ENCODE measurements around the gene SHLD3. TPM values are rescaled to one million over a fixed set of nuclear protein-coding genes. Genes with fewer than 3 reads are reported as not detected.
A peak's percentile ranks its signal among the peaks of the same experiment; 100 is the strongest.
"Not testable (repeated sequence)": the region's sequence is repeated elsewhere in the genome, so short reads cannot be mapped to it uniquely, and the experiment has no call there.

Gene SHLD3
- total RNA-seq, 1 donor from 2014 or later = not detected

DNA sequence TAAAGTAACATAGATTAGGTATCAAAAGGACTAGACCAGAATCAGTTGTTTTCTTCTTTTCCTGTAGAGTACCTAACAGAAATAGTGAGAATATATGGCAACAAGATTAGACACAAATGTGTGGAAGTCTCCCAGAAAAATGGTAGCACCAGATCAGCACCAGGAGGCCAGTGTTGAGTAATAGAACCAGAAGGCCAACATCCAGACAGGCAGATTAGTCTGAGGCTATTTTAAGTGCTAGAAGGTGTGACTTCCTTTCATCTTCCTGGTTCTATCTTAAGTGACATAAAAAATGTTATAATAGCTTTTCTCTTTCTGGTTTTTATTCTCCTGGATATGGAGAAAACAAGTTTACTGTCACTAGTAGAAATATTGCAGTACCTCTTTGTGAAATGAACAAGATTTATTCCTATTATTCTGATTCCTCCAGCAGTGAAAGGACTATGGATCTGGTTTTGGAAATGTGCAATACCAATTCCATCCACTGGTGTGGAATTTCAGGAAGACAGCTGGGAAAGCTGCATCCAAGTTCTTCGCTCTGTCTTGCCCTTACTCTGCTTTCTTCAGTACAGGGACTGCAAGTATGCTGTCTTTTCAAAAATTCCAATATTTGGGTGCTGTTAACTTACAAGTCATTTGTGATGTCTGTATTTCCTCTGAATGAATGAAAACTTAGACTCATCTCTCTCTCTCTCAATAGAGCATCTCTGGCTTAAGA is 39.1 kb downstream of the SHLD3 start:
- Histone ChIP-seq H3K36me3 (peaks cover 3 to 44% of the 10 kb centered on the region in 2 donors), H3K4me1 (no peaks in the 10 kb centered on the region), H3K4me3 (no peak overlapping the region), H3K27me3 (no peaks in the 10 kb centered on the region), H3K27ac (no peak overlapping the region), H3K9me3 (no peaks in the 10 kb centered on the region)
- TF ChIP-seq, protein P1, sequence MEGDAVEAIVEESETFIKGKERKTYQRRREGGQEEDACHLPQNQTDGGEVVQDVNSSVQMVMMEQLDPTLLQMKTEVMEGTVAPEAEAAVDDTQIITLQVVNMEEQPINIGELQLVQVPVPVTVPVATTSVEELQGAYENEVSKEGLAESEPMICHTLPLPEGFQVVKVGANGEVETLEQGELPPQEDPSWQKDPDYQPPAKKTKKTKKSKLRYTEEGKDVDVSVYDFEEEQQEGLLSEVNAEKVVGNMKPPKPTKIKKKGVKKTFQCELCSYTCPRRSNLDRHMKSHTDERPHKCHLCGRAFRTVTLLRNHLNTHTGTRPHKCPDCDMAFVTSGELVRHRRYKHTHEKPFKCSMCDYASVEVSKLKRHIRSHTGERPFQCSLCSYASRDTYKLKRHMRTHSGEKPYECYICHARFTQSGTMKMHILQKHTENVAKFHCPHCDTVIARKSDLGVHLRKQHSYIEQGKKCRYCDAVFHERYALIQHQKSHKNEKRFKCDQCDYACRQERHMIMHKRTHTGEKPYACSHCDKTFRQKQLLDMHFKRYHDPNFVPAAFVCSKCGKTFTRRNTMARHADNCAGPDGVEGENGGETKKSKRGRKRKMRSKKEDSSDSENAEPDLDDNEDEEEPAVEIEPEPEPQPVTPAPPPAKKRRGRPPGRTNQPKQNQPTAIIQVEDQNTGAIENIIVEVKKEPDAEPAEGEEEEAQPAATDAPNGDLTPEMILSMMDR (IDR thresholded peaks at IDR 0.05) = peak in 1 of 3 experiments; percentile 16
- no peak for DNase-seq (ENCODE audit: low spot score in 2 of 2)
- intact Hi-C loops (cut with DNase I) = no loop called here

DNA sequence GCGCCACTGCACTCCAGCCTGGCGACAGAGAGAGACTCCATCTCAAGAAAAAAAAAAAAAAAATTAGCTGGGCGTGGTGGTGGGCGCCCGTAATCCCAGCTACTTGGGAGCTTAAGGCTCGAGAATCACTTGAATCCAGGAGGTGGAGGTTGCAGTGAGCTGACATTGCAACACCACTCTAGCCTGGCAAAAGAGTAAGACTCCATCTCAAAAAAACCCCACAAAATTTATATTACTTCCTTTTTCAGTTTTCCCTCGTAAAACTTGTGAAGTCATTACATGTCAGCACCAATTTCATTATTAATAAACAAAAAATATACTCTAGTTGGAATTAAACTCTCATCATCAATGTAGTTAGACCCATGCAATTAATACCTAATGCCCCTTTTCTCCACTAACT is 43.9 kb downstream of the SHLD3 start:
- peaks cover 16 to 55% of the 10 kb centered on the region in 2 donors for H3K36me3 ChIP-seq
- TF ChIP-seq, protein P1 (IDR thresholded peaks at IDR 0.05) = no peak
- no peak overlapping the region for H3K4me3 ChIP-seq
- intact Hi-C loops (cut with DNase I) = no loop called here
- DNase-seq (ENCODE audit: low spot score in 2 of 2) = no peak
- H3K27me3 ChIP-seq = no peaks in the 10 kb centered on the region
- no peaks in the 10 kb centered on the region for H3K9me3 ChIP-seq
- H3K4me1 ChIP-seq = no peaks in the 10 kb centered on the region
- H3K27ac ChIP-seq = no peak overlapping the region

DNA sequence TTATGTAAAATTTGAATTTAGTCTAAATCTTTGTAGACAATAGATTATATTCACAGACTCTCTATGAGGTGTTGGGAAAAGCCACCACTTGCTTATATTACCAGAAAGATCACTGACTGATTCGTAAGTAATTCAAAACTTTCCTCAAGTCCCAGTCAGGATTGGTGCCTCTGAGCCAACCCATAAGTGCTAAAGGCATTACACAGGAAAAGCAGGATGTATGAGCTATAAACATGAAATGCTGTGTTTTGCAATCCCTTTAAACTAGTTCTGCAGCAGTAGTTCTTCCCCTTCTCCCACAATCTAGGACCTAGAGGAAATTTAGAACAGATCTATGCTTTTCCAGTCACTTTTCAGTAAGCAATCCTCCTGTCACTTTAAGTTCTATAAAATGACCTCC is 48.0 kb downstream of the SHLD3 start:
- H3K4me1 ChIP-seq = no peaks in the 10 kb centered on the region
- H3K27me3 ChIP-seq = no peaks in the 10 kb centered on the region
- intact Hi-C loops (cut with DNase I) = no loop called here
- no peak overlapping the region for H3K4me3 ChIP-seq
- H3K9me3 ChIP-seq = no peaks in the 10 kb centered on the region
- peaks cover 18 to 44% of the 10 kb centered on the region in 2 donors for H3K36me3 ChIP-seq
- no peak overlapping the region for H3K27ac ChIP-seq
- no peak for DNase-seq (ENCODE audit: low spot score in 2 of 2)
- TF ChIP-seq, protein P1 (IDR thresholded peaks at IDR 0.05) = no peak

DNA sequence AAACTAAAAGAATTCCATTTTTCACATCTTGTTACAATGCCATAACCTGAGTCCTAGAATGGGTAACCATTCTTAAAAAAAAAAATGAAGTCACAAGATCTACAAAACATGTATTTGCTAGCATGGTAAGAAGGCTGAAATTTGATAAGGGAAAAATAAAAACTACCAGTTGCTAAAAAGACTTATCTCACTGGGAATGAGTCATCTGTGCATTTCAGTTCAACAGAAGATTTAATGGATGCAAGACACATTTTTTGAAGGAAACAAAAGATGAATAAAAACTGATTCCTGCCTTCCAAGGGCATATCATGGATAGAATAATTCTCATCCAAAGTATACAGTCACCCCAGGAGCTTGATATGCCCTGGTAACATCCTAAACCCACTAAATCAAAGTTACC is 49.9 kb downstream of the SHLD3 start:
- Histone ChIP-seq H3K27ac (no peak overlapping the region), H3K4me3 (no peak overlapping the region), H3K4me1 (no peaks in the 10 kb centered on the region), H3K9me3 (no peaks in the 10 kb centered on the region), H3K36me3 (peaks cover 26 to 41% of the 10 kb centered on the region in 2 donors), H3K27me3 (no peaks in the 10 kb centered on the region)
- intact Hi-C loops (cut with DNase I) = no loop called here
- no peak for DNase-seq (ENCODE audit: low spot score in 2 of 2)
- TF ChIP-seq, protein P1 (IDR thresholded peaks at IDR 0.05) = no peak

DNA sequence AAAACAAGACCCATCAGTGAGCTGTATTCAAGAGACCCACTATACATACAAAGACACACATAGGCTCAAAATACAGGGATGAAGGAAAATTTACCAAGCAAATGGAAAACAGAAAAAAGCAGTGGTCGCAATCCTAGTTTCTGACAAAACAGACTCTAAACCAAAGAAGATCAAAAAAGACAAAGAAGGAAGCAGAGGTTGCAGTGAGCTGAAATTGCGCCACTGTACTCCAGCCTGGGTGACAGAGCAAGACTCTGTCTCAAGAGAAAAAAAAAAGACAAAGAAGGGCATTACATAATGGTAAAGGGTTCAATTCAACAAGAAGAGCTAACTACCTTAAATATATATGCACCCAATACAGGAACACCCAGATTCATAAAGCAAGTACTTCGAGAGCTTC is 51.2 kb downstream of the SHLD3 start:
- DNase-seq (ENCODE audit: low spot score in 2 of 2); H3K27me3 ChIP-seq; intact Hi-C loops (cut with DNase I); H3K9me3 ChIP-seq; H3K27ac ChIP-seq; H3K4me3 ChIP-seq; H3K4me1 ChIP-seq: not testable (repeated sequence)
- peaks cover 27 to 47% of the 10 kb centered on the region in 2 donors for H3K36me3 ChIP-seq

Other genes with a start within 250 kb of the SHLD3 start
- 8.9 TPM for gene ADAMTS6, start 143.1 kb upstream of the SHLD3 start, total RNA-seq
- 5.2 TPM for gene CENPK, start 61.9 kb upstream of the SHLD3 start, total RNA-seq
- 28.6 TPM for gene PPWD1, start 61.7 kb upstream of the SHLD3 start, total RNA-seq
- gene TRIM23, start 694 bp upstream of the SHLD3 start, total RNA-seq = 2.4 TPM
- 7.6 TPM for gene TRAPPC13, start within 50 bp of the SHLD3 start, total RNA-seq
- gene SGTB, start 97.1 kb downstream of the SHLD3 start, total RNA-seq = 6.9 TPM
- 4.7 TPM for gene NLN, start 97.2 kb downstream of the SHLD3 start, total RNA-seq

All from ascending aorta (tissue), 2 donors.